Measurements from ENCODE around the gene PIP5K1A. TPM values are rescaled to one million over a fixed set of nuclear protein-coding genes. Genes with fewer than 3 reads are reported as not detected.

Gene PIP5K1A
- total and polyA plus RNA-seq, 9 of the 15 experiments (the other 6 are each of a cell fraction or from before 2014, with no cell fraction given), result 1.9 to 42.4 (median 18.8) TPM

GRCh38 chr1:151165738-151166504 is 32.4 kb upstream of the PIP5K1A start, which contains the start of the genes LYSMD1 and SCNM1 (continued):
- TF ChIP-seq HDAC1 (IDR thresholded peaks at IDR 0.05), result peak in 1 of 2 experiments; percentile 73; a peak in 2 of 4 replicates
- no peak for TF ChIP-seq EZH2 (IDR thresholded peaks at IDR 0.05; ENCODE audit: borderline replicate concordance, low read depth, low read length)
- TF ChIP-seq STAT5B (CRISPR knock-in tag; IDR thresholded peaks at IDR 0.05), result no peak
- TF ChIP-seq, protein P1, sequence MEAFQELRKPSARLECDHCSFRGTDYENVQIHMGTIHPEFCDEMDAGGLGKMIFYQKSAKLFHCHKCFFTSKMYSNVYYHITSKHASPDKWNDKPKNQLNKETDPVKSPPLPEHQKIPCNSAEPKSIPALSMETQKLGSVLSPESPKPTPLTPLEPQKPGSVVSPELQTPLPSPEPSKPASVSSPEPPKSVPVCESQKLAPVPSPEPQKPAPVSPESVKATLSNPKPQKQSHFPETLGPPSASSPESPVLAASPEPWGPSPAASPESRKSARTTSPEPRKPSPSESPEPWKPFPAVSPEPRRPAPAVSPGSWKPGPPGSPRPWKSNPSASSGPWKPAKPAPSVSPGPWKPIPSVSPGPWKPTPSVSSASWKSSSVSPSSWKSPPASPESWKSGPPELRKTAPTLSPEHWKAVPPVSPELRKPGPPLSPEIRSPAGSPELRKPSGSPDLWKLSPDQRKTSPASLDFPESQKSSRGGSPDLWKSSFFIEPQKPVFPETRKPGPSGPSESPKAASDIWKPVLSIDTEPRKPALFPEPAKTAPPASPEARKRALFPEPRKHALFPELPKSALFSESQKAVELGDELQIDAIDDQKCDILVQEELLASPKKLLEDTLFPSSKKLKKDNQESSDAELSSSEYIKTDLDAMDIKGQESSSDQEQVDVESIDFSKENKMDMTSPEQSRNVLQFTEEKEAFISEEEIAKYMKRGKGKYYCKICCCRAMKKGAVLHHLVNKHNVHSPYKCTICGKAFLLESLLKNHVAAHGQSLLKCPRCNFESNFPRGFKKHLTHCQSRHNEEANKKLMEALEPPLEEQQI (IDR thresholded peaks at IDR 0.05), result no peak
- peak in 1 of 2 experiments; percentile 97 for TF ChIP-seq NCOA2 (IDR thresholded peaks at IDR 0.05; ENCODE audit: partially characterized antibody in 2 of 2)
- TF ChIP-seq, protein P2, sequence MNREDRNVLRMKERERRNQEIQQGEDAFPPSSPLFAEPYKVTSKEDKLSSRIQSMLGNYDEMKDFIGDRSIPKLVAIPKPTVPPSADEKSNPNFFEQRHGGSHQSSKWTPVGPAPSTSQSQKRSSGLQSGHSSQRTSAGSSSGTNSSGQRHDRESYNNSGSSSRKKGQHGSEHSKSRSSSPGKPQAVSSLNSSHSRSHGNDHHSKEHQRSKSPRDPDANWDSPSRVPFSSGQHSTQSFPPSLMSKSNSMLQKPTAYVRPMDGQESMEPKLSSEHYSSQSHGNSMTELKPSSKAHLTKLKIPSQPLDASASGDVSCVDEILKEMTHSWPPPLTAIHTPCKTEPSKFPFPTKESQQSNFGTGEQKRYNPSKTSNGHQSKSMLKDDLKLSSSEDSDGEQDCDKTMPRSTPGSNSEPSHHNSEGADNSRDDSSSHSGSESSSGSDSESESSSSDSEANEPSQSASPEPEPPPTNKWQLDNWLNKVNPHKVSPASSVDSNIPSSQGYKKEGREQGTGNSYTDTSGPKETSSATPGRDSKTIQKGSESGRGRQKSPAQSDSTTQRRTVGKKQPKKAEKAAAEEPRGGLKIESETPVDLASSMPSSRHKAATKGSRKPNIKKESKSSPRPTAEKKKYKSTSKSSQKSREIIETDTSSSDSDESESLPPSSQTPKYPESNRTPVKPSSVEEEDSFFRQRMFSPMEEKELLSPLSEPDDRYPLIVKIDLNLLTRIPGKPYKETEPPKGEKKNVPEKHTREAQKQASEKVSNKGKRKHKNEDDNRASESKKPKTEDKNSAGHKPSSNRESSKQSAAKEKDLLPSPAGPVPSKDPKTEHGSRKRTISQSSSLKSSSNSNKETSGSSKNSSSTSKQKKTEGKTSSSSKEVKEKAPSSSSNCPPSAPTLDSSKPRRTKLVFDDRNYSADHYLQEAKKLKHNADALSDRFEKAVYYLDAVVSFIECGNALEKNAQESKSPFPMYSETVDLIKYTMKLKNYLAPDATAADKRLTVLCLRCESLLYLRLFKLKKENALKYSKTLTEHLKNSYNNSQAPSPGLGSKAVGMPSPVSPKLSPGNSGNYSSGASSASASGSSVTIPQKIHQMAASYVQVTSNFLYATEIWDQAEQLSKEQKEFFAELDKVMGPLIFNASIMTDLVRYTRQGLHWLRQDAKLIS (CRISPR knock-in tag; IDR thresholded peaks at IDR 0.05), result no peak
- peak; percentile 65 for TF ChIP-seq L3MBTL2 (IDR thresholded peaks at IDR 0.05)
- TF ChIP-seq SAFB (IDR thresholded peaks at IDR 0.05; ENCODE audit: borderline replicate concordance, low read depth, low read length), result no peak
- TF ChIP-seq, protein P3, sequence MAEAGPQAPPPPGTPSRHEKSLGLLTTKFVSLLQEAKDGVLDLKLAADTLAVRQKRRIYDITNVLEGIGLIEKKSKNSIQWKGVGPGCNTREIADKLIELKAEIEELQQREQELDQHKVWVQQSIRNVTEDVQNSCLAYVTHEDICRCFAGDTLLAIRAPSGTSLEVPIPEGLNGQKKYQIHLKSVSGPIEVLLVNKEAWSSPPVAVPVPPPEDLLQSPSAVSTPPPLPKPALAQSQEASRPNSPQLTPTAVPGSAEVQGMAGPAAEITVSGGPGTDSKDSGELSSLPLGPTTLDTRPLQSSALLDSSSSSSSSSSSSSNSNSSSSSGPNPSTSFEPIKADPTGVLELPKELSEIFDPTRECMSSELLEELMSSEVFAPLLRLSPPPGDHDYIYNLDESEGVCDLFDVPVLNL (CRISPR knock-in tag; IDR thresholded peaks at IDR 0.05; ENCODE audit: low read depth), result no peak
- TF ChIP-seq ZFPM2 (CRISPR knock-in tag; IDR thresholded peaks at IDR 0.05), result no peak
- TF ChIP-seq CREBBP (IDR thresholded peaks at IDR 0.05; ENCODE audit: low read depth, low read length), result no peak
- peak; percentile 53; the same call in 1 of the 2 replicates for TF ChIP-seq CREB3 (tag; conservative IDR thresholded peaks at IDR 0.05; ENCODE audit: low read depth)
- 0 out of 2 replicates have a peak, but pooled peaks have one; percentile 36 for TF ChIP-seq SMAD3 (CRISPR knock-in tag; conservative IDR thresholded peaks at IDR 0.05)
- TF ChIP-seq YBX1 (IDR thresholded peaks at IDR 0.05), result no peak
- TF ChIP-seq CCNT2 (IDR thresholded peaks at IDR 0.05; ENCODE audit: borderline replicate concordance, extremely low read depth, insufficient read length, low read depth, low read length), result no peak
- no peak for TF ChIP-seq NR4A1 (CRISPR knock-in tag; IDR thresholded peaks at IDR 0.05)
- TF ChIP-seq NR4A1 (tag; IDR thresholded peaks at IDR 0.05), result peak; percentile 58; the same call in 1 of the 2 replicates

All from K562 (cell line).